Measurements from ENCODE around the gene PCBP4. TPM values are rescaled to one million over a fixed set of nuclear protein-coding genes. Genes with fewer than 3 reads are reported as not detected.

The PCBP4 gene
- total RNA-seq, 1 donor from 2014 or later = 10.3 TPM

DNA sequence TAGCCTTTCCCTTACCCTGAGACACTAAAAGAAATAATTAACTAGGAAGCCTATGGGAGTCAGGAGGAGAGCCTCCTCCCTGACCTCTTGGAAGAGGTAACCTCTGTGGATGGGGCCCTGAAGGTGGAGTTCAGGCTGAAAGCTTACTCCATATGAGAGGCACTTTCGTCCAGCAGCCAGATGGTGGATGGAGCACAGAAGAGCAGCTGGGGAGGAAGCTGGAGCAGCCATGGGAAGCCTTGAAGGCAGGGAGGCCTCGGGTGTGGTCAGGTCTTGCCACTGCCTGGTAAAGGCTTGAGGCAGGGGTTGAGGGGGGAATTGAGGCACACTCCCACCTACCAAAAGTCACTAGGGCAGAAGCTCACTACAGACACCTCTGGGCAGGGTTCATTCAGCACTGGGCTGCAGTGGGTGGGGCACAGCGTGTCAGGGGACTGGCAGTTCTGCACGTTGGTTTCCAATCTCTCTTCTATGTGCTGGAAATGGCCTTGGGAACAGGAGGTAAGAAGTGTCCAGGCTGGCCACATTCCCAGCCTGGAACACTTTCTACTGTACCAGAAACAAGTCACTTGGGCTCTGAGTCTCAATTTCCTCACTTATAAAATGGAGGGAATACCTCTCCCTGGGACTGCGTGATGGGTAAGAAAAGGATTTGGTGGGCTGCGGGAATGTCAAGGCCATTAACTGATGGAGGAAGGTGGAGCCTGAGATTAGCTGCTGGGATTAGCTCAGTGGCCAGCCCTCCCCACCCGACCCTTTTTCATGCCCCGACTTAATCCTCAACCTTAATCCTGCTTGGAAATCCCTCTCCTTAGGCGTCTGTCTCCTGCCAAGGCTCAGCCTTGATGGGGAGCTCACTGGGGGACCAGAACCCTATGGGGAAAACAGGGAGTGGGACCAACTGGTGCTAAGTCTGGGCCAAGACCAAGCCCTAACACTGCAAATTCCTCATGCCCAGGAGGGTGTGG, 5.4 kb downstream of the PCBP4 start:
- Mint-ChIP-seq H3K27ac (no peak overlapping the region), H3K36me3 (ENCODE audit: low read depth) (no peaks in the 10 kb centered on the region), H3K4me3 (no peak overlapping the region), H3K4me1 (peaks cover 2% of the 10 kb centered on the region), H3K27me3 (peaks cover 5% of the 10 kb centered on the region), H3K9me3 (no peaks in the 10 kb centered on the region)
- POLR2A ChIA-PET = interaction anchor here (1.3 kb wide), 1 partner anchor 12 kb away, joined by 4 read pairs; the partner anchor contains the start of gene ABHD14B
- intact Hi-C loops (cut with micrococcal nuclease) = no loop called here
- CTCF ChIA-PET = no interaction called here
- ATAC-seq (ENCODE audit: low read depth) (no peak), DNase-seq (no peak)
- TF ChIP-seq, protein P1, sequence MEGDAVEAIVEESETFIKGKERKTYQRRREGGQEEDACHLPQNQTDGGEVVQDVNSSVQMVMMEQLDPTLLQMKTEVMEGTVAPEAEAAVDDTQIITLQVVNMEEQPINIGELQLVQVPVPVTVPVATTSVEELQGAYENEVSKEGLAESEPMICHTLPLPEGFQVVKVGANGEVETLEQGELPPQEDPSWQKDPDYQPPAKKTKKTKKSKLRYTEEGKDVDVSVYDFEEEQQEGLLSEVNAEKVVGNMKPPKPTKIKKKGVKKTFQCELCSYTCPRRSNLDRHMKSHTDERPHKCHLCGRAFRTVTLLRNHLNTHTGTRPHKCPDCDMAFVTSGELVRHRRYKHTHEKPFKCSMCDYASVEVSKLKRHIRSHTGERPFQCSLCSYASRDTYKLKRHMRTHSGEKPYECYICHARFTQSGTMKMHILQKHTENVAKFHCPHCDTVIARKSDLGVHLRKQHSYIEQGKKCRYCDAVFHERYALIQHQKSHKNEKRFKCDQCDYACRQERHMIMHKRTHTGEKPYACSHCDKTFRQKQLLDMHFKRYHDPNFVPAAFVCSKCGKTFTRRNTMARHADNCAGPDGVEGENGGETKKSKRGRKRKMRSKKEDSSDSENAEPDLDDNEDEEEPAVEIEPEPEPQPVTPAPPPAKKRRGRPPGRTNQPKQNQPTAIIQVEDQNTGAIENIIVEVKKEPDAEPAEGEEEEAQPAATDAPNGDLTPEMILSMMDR (IDR thresholded peaks at IDR 0.05) = no peak

DNA sequence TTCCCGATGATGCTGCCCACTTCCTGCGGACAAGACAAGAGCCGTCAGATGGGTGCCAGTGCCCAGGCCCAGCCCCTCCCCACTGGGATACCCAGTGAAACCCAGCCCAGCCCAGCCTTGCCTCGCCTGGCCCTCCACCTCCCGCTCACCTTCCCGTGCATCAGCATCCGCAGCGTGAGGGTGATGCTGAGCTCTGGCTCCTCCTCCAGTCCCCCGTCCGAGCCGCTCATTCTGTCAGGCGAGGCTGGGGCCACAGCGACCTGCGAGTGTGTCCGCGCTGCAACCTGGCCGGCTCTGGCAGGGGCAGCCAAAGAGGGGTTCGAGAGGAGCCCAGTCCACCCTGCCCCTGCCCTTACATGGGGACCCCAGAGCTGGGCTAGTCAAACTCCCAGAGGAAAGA, 6.2 kb downstream of the PCBP4 start:
- H3K36me3 Mint-ChIP-seq (ENCODE audit: low read depth) = no peaks in the 10 kb centered on the region
- CTCF ChIA-PET = no interaction called here
- no peaks in the 10 kb centered on the region for H3K4me1 Mint-ChIP-seq
- no peak overlapping the region for H3K4me3 Mint-ChIP-seq
- no peaks in the 10 kb centered on the region for H3K9me3 Mint-ChIP-seq
- H3K27ac Mint-ChIP-seq = no peak overlapping the region
- ATAC-seq (ENCODE audit: low read depth) = no peak
- POLR2A ChIA-PET = interaction anchor here (0.6 to 1.3 kb wide), 2 partner anchors 8 to 13 kb away, joined by 3 to 4 read pairs; partner anchors contain the start of gene ABHD14B
- TF ChIP-seq, protein P1 (IDR thresholded peaks at IDR 0.05) = no peak
- peaks cover 5% of the 10 kb centered on the region for H3K27me3 Mint-ChIP-seq
- no peak for DNase-seq
- intact Hi-C loops (cut with micrococcal nuclease) = no loop called here

DNA sequence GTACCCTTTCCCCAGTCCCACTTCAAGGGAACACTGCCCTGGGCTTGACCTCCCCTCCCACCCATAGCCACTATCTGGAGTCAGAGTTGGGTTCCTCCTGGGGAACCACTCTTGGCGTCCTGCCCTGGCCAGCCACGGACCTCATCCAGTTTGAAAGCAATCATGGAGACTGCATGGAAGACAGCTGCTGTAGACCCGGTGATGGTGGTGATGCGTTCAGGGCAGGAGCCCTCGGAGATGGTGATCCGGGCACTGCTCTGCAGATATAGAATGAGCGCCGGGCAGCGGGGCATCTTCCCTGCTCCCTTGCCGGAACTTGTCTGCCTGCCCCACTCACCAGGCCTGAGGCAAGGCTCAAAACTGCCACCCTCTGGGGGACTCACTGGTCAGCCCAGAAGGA, 6.9 kb downstream of the PCBP4 start:
- DNase-seq (no peak), ATAC-seq (ENCODE audit: low read depth) (no peak)
- Mint-ChIP-seq H3K9me3 (no peaks in the 10 kb centered on the region), H3K27ac (no peak overlapping the region), H3K27me3 (peaks cover 4% of the 10 kb centered on the region), H3K4me3 (no peak overlapping the region), H3K4me1 (no peaks in the 10 kb centered on the region), H3K36me3 (ENCODE audit: low read depth) (no peaks in the 10 kb centered on the region)
- CTCF ChIA-PET = no interaction called here
- TF ChIP-seq, protein P1 (IDR thresholded peaks at IDR 0.05) = no peak
- intact Hi-C loops (cut with micrococcal nuclease) = no loop called here
- POLR2A ChIA-PET = no interaction called here

DNA sequence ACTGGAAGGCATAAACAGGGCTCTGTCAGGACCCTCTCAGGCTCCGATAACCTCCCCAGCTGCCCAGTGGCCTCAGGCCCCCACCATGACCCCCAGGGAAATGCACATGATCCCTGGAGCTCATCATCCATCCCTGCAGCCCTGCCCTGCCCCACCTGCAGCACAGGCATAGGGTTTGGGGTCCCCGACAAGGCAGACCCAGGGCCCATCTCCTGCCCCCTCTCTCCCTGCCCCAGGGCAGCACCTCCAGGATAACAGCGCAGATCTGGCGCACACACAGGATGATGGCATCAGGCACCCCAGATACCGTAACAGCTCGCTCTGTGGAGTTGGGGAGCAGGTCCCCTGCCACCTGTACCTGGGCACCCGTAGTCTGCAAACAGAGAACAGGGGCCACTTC, 7.6 kb downstream of the PCBP4 start:
- intact Hi-C loops (cut with micrococcal nuclease) = no loop called here
- ChIA-PET CTCF (no interaction called here), POLR2A (no interaction called here)
- H3K4me1 Mint-ChIP-seq = peaks cover 2% of the 10 kb centered on the region
- H3K4me3 Mint-ChIP-seq = no peak overlapping the region
- H3K27ac Mint-ChIP-seq = no peak overlapping the region
- no peaks in the 10 kb centered on the region for H3K27me3 Mint-ChIP-seq
- no peaks in the 10 kb centered on the region for H3K9me3 Mint-ChIP-seq
- TF ChIP-seq, protein P1 (IDR thresholded peaks at IDR 0.05) = no peak
- ATAC-seq (ENCODE audit: low read depth) = no peak
- H3K36me3 Mint-ChIP-seq (ENCODE audit: low read depth) = no peaks in the 10 kb centered on the region
- no peak for DNase-seq

DNA sequence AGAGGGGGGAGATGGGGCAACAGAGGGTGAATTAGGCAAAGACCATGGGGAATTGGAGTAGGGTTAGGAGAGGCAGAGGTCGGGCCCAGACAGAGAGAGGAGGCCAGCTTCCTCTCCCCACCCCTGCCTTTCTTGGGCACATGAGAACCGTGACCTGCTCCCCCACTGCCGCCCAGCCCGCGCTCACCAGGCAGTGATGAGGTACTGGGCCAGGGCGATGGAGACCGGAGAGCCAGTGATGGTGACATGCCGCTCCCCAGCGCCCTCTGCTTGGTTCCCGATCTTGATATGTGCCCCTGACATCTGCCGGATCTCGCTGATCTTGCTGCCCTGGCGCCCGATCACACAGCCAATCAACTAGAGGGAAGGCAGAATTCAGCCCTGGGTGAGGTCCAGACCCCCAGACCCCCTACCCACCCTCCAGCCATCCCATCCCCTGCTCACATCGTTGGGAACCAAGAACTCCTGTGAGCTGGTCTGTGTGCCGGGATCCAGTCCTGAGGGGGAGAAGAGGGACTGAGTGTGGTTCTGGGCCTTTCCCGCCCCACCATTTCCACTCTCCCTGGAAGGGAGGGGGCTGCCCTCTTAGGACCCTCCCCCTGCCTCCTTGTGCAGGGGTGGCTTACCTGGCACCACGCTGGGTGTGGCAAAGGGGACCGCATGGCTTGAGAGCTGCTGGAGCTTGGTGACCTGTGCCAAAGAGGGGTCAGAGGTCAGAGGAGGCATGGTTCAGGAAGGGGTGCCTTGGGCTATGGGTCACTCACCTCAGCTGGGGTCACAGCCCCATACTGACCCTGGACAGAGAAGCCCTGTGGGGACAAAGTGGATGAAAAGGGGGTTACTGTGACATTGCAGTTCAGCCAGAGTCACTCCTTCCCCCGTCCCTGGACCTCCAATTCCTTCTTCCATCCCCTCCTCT, 8.4 kb downstream of the PCBP4 start:
- no peaks in the 10 kb centered on the region for H3K9me3 Mint-ChIP-seq
- H3K4me3 Mint-ChIP-seq = no peak overlapping the region

More for the DNA sequence above, 8.4 kb downstream of the PCBP4 start:
- H3K27ac Mint-ChIP-seq = no peak overlapping the region
- intact Hi-C loops (cut with micrococcal nuclease) = no loop called here
- ChIA-PET POLR2A (no interaction called here), CTCF (no interaction called here)
- peaks cover 2% of the 10 kb centered on the region for H3K4me1 Mint-ChIP-seq
- ATAC-seq (ENCODE audit: low read depth) (no peak), DNase-seq (no peak)
- H3K36me3 Mint-ChIP-seq (ENCODE audit: low read depth) = no peaks in the 10 kb centered on the region
- TF ChIP-seq, protein P1 (IDR thresholded peaks at IDR 0.05) = no peak
- H3K27me3 Mint-ChIP-seq = peaks cover 6% of the 10 kb centered on the region
